ENCODE results near the gene CLSTN2.

Gene CLSTN2

DNA sequence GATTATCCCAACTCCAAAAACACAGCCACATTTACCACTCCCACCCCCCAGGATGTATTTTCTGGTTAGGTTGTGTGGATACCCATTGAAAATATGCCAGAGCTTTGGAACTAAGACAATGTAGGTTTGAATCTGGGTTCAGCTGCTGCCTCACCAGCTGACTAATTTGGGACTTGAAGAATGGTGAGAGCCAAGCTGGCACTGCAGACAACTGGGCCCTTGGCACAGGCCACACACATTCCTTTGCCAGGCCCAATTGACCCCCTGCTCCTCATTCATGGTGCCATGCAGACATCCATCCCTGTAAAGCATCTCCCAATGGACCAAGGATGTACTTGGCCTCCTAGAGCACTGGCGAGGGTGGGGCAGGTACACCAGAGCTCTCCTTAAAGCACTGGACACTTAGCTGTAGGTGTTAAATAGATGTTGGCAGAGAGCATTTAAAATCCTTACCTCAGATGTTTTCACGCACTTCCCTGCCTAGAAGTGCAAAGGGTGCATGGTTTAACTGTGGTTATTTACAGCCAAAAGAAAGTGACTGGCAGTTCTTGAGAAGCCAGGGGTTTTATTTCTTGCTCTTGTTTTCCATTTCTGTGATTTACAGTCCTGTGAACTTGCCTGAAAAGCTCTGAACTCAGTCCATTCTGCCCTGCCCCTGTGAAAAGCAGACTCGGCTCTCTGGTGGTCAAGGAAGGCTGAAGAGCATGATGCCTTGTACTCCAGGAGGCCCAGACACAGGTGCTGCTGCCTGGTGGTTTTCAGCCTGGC is 138.5 kb downstream of the CLSTN2 start:
- H3K36me3 ChIP-seq (ENCODE audit: control insufficient read depth in 2 of 2, insufficient read depth in 1 of 2, low read length in 2 of 2), result no peaks in the 10 kb centered on the region
- H3K4me1 ChIP-seq (ENCODE audit: control insufficient read depth, insufficient read depth, low read length), result no peaks in the 10 kb centered on the region
- no peak overlapping the region for H3K4me3 ChIP-seq (ENCODE audit: low read depth, low read length)
- CTCF ChIA-PET, result no interaction called here
- no peaks in the 10 kb centered on the region for H3K9me3 ChIP-seq (ENCODE audit: control insufficient read depth, insufficient read depth, low read depth, low read length)
- no peak for TF ChIP-seq KLF1 (tag by site-specific recombination; IDR thresholded peaks at IDR 0.05)
- no peak for TF ChIP-seq SCRT2 (tag by site-specific recombination; IDR thresholded peaks at IDR 0.05)
- no peak overlapping the region for H3K27ac ChIP-seq (ENCODE audit: extremely low read depth, low read depth, low read length)
- POLR2A ChIA-PET, result no interaction called here

DNA sequence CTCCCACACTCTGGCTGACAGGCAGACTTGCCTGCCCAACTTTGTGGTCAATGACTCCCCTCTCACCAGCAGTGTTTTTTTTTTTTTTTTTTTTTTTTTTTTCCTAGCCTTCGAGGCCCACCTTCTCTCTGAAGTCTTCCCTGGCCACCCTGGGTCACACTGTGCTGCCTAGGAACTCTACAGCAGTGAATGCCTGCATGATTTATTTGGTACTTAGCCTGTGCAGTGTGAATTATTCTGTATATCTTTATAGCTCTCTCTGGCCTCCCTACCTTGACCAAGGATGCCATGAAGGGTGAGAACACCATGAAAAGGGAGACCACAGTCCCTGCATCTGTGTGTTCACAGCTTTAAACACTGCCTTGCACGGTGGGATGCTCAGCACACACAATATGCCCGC is 141.6 kb downstream of the CLSTN2 start:
- ChIA-PET CTCF (interaction anchor here (0.7 kb wide), 1 partner anchor 360 kb away, joined by 3 read pairs; no protein-coding TSS in a partner anchor), POLR2A (no interaction called here)
- Histone ChIP-seq H3K27ac (ENCODE audit: extremely low read depth, low read depth, low read length) (no peak overlapping the region), H3K4me1 (ENCODE audit: control insufficient read depth, insufficient read depth, low read length) (no peaks in the 10 kb centered on the region), H3K4me3 (ENCODE audit: low read depth, low read length) (no peak overlapping the region), H3K9me3 (ENCODE audit: control insufficient read depth, insufficient read depth, low read depth, low read length) (no peaks in the 10 kb centered on the region), H3K36me3 (ENCODE audit: control insufficient read depth in 2 of 2, insufficient read depth in 1 of 2, low read length in 2 of 2) (no peaks in the 10 kb centered on the region)
- TF ChIP-seq, protein P1, sequence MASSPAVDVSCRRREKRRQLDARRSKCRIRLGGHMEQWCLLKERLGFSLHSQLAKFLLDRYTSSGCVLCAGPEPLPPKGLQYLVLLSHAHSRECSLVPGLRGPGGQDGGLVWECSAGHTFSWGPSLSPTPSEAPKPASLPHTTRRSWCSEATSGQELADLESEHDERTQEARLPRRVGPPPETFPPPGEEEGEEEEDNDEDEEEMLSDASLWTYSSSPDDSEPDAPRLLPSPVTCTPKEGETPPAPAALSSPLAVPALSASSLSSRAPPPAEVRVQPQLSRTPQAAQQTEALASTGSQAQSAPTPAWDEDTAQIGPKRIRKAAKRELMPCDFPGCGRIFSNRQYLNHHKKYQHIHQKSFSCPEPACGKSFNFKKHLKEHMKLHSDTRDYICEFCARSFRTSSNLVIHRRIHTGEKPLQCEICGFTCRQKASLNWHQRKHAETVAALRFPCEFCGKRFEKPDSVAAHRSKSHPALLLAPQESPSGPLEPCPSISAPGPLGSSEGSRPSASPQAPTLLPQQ (tag by site-specific recombination; IDR thresholded peaks at IDR 0.05), result no peak
- TF ChIP-seq GLIS1 (tag by site-specific recombination; IDR thresholded peaks at IDR 0.05), result no peak
- TF ChIP-seq, protein P2, sequence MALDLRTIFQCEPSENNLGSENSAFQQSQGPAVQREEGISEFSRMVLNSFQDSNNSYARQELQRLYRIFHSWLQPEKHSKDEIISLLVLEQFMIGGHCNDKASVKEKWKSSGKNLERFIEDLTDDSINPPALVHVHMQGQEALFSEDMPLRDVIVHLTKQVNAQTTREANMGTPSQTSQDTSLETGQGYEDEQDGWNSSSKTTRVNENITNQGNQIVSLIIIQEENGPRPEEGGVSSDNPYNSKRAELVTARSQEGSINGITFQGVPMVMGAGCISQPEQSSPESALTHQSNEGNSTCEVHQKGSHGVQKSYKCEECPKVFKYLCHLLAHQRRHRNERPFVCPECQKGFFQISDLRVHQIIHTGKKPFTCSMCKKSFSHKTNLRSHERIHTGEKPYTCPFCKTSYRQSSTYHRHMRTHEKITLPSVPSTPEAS (tag by site-specific recombination; IDR thresholded peaks at IDR 0.05), result no peak
- no peak for TF ChIP-seq SCRT2 (tag by site-specific recombination; IDR thresholded peaks at IDR 0.05)
- no peak for TF ChIP-seq WT1 (tag by site-specific recombination; IDR thresholded peaks at IDR 0.05)
- TF ChIP-seq ZNF558 (tag by site-specific recombination; IDR thresholded peaks at IDR 0.05), result no peak
- no peak for TF ChIP-seq ZNF114 (tag by site-specific recombination; IDR thresholded peaks at IDR 0.05)

DNA sequence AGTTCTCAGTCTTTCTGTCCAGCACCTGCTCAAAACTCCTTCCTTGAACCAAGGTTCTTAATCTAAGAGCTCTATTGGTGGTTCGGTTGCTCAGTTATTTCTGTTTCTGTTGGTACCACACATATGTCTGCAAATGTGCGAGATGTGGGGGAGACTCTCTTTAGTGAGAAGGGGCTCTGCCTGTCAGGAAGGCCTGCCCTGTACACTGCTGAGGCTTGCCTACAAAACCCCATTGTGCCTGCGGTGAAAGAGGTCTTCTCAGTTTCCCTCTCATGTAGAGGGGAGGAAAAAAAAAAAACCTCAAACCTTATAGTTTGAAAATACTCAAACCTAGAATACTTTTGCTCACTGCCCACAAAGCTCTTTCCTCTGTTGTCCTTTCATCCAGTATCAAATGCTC is 142.4 kb downstream of the CLSTN2 start:
- Histone ChIP-seq H3K4me1 (ENCODE audit: control insufficient read depth, insufficient read depth, low read length) (no peaks in the 10 kb centered on the region), H3K27ac (ENCODE audit: extremely low read depth, low read depth, low read length) (no peak overlapping the region), H3K4me3 (ENCODE audit: low read depth, low read length) (no peak overlapping the region), H3K36me3 (ENCODE audit: control insufficient read depth in 2 of 2, insufficient read depth in 1 of 2, low read length in 2 of 2) (no peaks in the 10 kb centered on the region), H3K9me3 (ENCODE audit: control insufficient read depth, insufficient read depth, low read depth, low read length) (no peaks in the 10 kb centered on the region)
- TF ChIP-seq ZNF112 (tag by site-specific recombination; IDR thresholded peaks at IDR 0.05), result no peak
- no peak for TF ChIP-seq ZNF311 (tag by site-specific recombination; IDR thresholded peaks at IDR 0.05; ENCODE audit: borderline replicate concordance)
- TF ChIP-seq ZNF214 (tag by site-specific recombination; IDR thresholded peaks at IDR 0.05; ENCODE audit: borderline replicate concordance), result no peak
- no peak for TF ChIP-seq ZNF121 (tag by site-specific recombination; IDR thresholded peaks at IDR 0.05)
- no peak for TF ChIP-seq ZNF548 (tag by site-specific recombination; IDR thresholded peaks at IDR 0.05)
- TF ChIP-seq ZBTB48 (tag by site-specific recombination; IDR thresholded peaks at IDR 0.05), result no peak
- ChIA-PET CTCF (no interaction called here), POLR2A (interaction anchor here (0.6 kb wide), 1 partner anchor 126 kb away, joined by 3 read pairs; no protein-coding TSS in a partner anchor)

DNA sequence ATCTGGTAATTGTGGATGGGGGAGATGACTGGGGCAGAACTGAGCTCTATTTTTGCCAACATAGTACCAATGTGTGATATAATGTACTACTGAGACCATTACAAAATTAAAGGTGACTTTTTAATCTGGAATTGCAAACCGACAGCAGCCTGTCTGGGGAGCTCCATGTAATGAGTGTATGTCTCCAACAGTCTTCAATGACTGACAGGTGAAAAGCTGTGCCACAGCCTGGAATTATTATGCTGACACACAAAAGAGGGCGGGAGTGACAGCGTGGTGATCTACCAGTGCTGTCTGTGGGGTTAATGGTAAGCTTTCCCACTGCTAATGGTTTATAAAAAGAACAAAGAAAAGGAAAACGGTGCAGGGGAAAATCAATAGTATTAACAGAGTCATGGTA is 143.4 kb downstream of the CLSTN2 start:
- H3K4me1 ChIP-seq (ENCODE audit: control insufficient read depth, insufficient read depth, low read length), result no peaks in the 10 kb centered on the region
- H3K4me3 ChIP-seq (ENCODE audit: low read depth, low read length), result no peak overlapping the region
- ChIA-PET POLR2A (interaction anchor here (0.6 kb wide), 1 partner anchor 125 kb away, joined by 3 read pairs; no protein-coding TSS in a partner anchor), CTCF (interaction anchor here (0.6 to 0.9 kb wide), 3 partner anchors 15 to 208 kb away, joined by 3 to 5 read pairs (median 3); no protein-coding TSS in a partner anchor)
- TF ChIP-seq, protein P3, sequence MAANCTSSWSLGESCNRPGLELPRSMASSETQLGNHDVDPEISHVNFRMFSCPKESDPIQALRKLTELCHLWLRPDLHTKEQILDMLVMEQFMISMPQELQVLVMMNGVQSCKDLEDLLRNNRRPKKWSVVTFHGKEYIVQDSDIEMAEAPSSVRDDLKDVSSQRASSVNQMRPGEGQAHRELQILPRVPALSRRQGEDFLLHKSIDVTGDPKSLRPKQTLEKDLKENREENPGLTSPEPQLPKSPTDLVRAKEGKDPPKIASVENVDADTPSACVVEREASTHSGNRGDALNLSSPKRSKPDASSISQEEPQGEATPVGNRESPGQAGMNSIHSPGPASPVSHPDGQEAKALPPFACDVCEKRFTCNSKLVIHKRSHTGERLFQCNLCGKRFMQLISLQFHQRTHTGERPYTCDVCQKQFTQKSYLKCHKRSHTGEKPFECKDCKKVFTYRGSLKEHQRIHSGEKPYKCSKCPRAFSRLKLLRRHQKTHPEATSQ (tag by site-specific recombination; IDR thresholded peaks at IDR 0.05), result no peak
- TF ChIP-seq TRIM28 (IDR thresholded peaks at IDR 0.05; ENCODE audit: borderline replicate concordance, low read length) (no peak), ZNF112 (tag by site-specific recombination; IDR thresholded peaks at IDR 0.05) (no peak), ZNF585B (tag by site-specific recombination; IDR thresholded peaks at IDR 0.05) (no peak), ZNF426 (tag by site-specific recombination; IDR thresholded peaks at IDR 0.05) (no peak), ZNF571 (tag by site-specific recombination; IDR thresholded peaks at IDR 0.05) (no peak)
- TF ChIP-seq, protein P4, sequence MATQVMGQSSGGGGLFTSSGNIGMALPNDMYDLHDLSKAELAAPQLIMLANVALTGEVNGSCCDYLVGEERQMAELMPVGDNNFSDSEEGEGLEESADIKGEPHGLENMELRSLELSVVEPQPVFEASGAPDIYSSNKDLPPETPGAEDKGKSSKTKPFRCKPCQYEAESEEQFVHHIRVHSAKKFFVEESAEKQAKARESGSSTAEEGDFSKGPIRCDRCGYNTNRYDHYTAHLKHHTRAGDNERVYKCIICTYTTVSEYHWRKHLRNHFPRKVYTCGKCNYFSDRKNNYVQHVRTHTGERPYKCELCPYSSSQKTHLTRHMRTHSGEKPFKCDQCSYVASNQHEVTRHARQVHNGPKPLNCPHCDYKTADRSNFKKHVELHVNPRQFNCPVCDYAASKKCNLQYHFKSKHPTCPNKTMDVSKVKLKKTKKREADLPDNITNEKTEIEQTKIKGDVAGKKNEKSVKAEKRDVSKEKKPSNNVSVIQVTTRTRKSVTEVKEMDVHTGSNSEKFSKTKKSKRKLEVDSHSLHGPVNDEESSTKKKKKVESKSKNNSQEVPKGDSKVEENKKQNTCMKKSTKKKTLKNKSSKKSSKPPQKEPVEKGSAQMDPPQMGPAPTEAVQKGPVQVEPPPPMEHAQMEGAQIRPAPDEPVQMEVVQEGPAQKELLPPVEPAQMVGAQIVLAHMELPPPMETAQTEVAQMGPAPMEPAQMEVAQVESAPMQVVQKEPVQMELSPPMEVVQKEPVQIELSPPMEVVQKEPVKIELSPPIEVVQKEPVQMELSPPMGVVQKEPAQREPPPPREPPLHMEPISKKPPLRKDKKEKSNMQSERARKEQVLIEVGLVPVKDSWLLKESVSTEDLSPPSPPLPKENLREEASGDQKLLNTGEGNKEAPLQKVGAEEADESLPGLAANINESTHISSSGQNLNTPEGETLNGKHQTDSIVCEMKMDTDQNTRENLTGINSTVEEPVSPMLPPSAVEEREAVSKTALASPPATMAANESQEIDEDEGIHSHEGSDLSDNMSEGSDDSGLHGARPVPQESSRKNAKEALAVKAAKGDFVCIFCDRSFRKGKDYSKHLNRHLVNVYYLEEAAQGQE (tag by site-specific recombination; IDR thresholded peaks at IDR 0.05), result no peak
- H3K27ac ChIP-seq (ENCODE audit: extremely low read depth, low read depth, low read length), result no peak overlapping the region
- no peaks in the 10 kb centered on the region for H3K9me3 ChIP-seq (ENCODE audit: control insufficient read depth, insufficient read depth, low read depth, low read length)
- no peaks in the 10 kb centered on the region for H3K36me3 ChIP-seq (ENCODE audit: control insufficient read depth in 2 of 2, insufficient read depth in 1 of 2, low read length in 2 of 2)

Measured in HEK293 (cell line).